Omental fat pad (tissue), 4 donors: ENCODE results near the gene NEK3. TPM values are rescaled to one million over a fixed set of nuclear protein-coding genes. Genes with fewer than 3 reads are reported as not detected.

Source experiments
- ATAC-seq: fragments of 150-250 bp; one replicate; pipeline ENCODE4 v1.9.1; 2016; ENCODE audit warnings: mild to moderate bottlenecking, moderate library complexity; ENCODE audit not compliant: low FRiP score
- DNase-seq: peaks from one replicate; pipeline ENCODE4 v3.0.0-alpha.2; 2019; ENCODE audit warnings: low spot score
- total RNA-seq, 4 donors: library from RNA; depleted of rRNA; stranded (reverse); fragments of >200 nt; gene quantifications; one replicate each; pipeline ENCODE4 v1.1.0, GENCODE V29; 2016
- TF ChIP-seq, protein P1 (sequence below), 3 donors: fragments of 450-650 bp; IDR thresholded peaks; one replicate each; pipeline ENCODE4 v1.5.1; 2016 to 2017; ENCODE audit warnings: antibody characterized with exemption in 3 of 3, mild to moderate bottlenecking in 3 of 3, moderate library complexity in 2 of 3

NEK3 gene
- total RNA-seq, 4 donors from 2014 or later: 7.5 to 25.1 (median 10.8) TPM

DNA sequence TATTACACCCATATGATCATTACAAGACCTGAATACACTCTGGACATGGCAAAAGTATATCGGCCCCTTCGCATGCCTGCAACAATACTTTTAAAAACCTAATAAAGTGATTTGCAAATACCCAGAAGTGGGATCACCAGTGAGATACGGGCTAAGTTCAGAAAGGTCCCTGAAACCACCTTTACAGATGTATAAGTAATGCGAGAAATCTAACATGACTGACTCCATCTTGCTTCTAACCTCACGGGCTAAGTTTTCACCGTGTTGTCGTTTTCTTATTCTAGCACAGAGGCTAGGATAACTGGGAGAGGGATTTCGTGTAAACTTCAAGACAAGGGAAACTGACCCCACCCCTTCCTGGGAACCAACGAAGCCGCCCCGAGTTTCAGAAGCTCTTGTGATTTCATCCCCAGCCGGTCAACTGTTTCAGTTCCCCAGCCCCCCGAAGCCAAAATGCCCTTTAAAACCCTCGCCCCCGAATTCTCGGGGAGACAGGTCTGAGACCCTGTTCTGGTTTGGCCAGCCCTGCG, 703 bp downstream of the NEK3 start:
- TF ChIP-seq, protein P1, sequence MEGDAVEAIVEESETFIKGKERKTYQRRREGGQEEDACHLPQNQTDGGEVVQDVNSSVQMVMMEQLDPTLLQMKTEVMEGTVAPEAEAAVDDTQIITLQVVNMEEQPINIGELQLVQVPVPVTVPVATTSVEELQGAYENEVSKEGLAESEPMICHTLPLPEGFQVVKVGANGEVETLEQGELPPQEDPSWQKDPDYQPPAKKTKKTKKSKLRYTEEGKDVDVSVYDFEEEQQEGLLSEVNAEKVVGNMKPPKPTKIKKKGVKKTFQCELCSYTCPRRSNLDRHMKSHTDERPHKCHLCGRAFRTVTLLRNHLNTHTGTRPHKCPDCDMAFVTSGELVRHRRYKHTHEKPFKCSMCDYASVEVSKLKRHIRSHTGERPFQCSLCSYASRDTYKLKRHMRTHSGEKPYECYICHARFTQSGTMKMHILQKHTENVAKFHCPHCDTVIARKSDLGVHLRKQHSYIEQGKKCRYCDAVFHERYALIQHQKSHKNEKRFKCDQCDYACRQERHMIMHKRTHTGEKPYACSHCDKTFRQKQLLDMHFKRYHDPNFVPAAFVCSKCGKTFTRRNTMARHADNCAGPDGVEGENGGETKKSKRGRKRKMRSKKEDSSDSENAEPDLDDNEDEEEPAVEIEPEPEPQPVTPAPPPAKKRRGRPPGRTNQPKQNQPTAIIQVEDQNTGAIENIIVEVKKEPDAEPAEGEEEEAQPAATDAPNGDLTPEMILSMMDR (IDR thresholded peaks at IDR 0.05): no peak
- ATAC-seq: no peak
- no peak for DNase-seq

DNA sequence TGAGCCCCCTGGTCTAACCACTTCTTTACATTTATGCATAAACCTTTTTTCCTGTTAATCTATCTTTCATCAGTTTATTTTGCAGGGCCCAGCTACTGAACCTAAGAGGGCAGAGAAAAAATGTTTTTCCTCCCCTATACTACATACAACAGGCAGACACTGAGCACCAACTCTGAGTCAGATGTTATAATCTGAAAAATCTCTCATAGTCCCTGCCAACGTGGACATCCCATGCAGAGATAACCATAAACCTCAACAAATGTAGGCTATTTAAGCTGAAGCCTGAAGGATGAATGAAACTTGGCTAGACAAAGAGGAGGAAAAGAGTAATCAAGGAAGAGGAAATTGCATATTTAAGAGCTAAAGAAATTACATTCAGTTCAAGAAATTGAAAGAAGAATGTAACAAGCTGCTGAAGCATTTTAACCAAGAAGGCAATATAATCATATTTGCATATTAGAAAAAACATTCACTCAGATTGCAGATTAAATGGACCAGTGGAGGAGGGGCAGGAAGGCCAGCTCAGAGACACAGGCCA, 2.6 kb downstream of the NEK3 start:
- ATAC-seq: no peak
- TF ChIP-seq, protein P1 (IDR thresholded peaks at IDR 0.05): no peak
- DNase-seq: no peak

DNA sequence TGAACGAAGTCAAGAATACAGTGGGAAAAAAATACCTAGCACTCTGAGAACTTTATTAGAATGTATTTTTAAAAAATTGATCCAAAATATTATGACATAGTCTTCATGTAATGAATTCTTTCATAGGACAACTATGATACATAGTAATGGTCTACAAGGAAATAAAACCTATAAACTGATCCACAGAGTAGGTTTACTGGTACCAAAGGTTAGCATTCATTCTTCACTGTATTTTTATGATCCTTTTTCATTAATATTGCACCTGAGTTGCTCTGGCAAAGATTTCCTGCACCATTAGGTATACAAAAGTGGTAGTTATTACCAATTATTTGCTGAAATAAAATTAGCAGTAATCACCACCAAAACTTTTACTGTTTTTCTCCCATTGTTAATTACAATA, 4.2 kb downstream of the NEK3 start:
- TF ChIP-seq, protein P1 (IDR thresholded peaks at IDR 0.05): no peak
- DNase-seq (no peak), ATAC-seq (no peak)

DNA sequence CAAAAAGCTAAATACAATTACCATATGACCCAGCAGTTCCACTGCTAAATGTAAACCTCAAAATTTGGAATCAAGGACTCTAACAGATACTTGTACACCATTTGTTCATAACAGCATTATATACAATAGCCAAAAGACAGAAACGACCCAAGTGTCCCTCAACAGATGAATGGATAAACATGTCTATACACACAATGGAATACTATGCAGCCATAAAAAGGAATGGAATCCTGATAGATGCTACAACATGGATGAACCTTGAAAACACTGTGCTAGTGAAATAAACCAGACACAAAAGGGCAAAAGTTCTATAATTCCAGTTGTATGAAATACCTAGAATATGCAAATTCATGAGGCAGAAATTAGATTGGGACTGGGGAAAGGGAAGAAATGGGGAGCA, 12.2 kb downstream of the NEK3 start:
- ATAC-seq (no peak), DNase-seq (no peak)
- TF ChIP-seq, protein P1 (IDR thresholded peaks at IDR 0.05): no peak

DNA sequence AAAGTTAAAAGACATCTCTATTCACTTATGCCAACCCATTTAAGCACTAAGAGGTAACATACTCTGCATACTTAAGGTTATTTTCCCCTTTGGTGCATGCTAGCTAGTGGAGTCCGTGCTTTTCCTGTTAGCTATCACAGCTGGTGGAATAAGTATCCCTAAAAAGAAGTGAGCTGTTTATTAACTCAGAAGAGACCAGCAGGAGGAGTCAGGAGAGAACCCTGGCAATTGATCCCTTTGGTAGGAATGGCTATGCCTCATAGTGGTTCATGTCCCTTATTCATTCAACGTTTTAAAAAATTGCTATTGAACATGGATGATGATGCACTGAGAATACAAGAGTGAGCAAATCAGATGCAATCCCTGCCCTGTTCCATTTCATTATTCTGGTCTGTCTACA, 18.1 kb downstream of the NEK3 start:
- no peak for DNase-seq
- ATAC-seq: no peak
- TF ChIP-seq, protein P1 (IDR thresholded peaks at IDR 0.05): no peak

DNA sequence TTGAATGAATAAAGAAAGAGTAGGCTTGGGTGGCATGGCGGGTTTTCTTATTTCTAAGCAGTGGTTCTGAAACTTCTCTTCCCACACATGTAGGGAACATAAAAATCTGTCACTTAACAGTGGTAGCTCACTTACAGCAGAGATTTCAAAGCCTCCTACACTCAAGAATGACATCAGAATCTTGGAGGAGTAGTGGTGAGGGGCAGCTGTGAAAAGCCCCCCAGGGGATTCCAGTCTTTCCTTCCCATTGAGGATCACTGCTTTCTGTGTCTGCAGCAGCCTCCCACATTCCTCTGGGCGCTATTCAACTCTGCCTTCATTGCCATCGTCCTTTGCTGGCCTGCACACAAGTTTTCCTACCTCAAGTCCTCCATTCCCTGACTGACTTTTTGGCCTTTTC, 21.9 kb downstream of the NEK3 start:
- TF ChIP-seq, protein P1 (IDR thresholded peaks at IDR 0.05): no peak
- no peak for ATAC-seq
- DNase-seq: no peak

DNA sequence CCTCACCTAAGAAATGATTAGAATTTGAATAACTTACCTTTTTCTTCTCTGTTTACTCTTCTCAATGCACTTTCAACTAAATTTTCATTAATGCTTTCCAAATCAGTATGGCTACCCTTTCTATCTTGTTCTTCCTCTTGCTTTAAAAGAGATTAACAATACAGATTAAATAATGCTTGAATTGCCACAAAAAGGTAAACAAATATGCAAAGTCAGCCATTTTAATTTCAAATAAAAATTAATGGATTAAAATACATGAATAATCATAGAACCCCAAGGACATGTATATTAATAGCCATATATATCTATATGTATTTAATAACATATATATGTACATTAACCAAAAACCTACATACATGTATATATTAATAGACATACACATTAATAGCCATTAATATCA, 22.6 kb downstream of the NEK3 start:
- TF ChIP-seq, protein P1 (IDR thresholded peaks at IDR 0.05): no peak

More for the DNA sequence above, 22.6 kb downstream of the NEK3 start:
- no peak for DNase-seq
- no peak for ATAC-seq
